RWPE1 (cell line): ENCODE measurements around the gene CNKSR3.

Experiments used
- CTCF ChIA-PET: fragments of 350-600 bp; sonication (Branson Sonifier 250); formaldehyde crosslinking; extraction: SDS; loops from one replicate; lab custom pipeline; 2021; lab: Yijun Ruan, JAX
- POLR2A ChIA-PET: fragments of 400-600 bp; formaldehyde crosslinking; extraction: SDS; loops from one replicate; lab custom pipeline; 2020; ENCODE audit warnings: antibody characterized with exemption; ENCODE audit not compliant: low non-redundant PET; lab: Yijun Ruan, JAX
- DNase-seq: peaks from one replicate; pipeline ENCODE4 v3.0.0; 2012; ENCODE audit warnings: low spot score
- H3K27ac ChIP-seq: fragments of 450-650 bp; 2 replicates; pipeline ENCODE4 v1.5.1; 2017
- CTCF ChIP-seq: fragments of 450-650 bp; conservative IDR thresholded peaks from 2 replicates; pipeline ENCODE4 v1.5.1; 2017; ENCODE audit warnings: low read depth, mild to moderate bottlenecking

Gene CNKSR3

GRCh38 chr6:154461348-154461747 is 49.1 kb downstream of the CNKSR3 start:
- no peak overlapping the region for H3K27ac ChIP-seq
- DNase-seq, result no peak
- CTCF ChIA-PET, result interaction anchor here (0.6 kb wide), 1 partner anchor 202 kb away, joined by 5 read pairs; no protein-coding TSS in a partner anchor
- TF ChIP-seq CTCF, result no peak
- POLR2A ChIA-PET, result no interaction called here

- no peak for DNase-seq
- no peak overlapping the region for H3K27ac ChIP-seq
- no peak for TF ChIP-seq CTCF
- ChIA-PET CTCF (interaction anchor here (0.6 kb wide), 1 partner anchor 48 kb away, joined by 3 read pairs; no protein-coding TSS in a partner anchor), POLR2A (no interaction called here)
Observed at GRCh38 chr6:154460306-154461071, 50.0 kb downstream of the CNKSR3 start.

- POLR2A ChIA-PET, result no interaction called here
- CTCF ChIA-PET, result interaction anchor here (0.6 kb wide), 1 partner anchor 182 kb away, joined by 4 read pairs; no protein-coding TSS in a partner anchor
- no peak overlapping the region for H3K27ac ChIP-seq
- DNase-seq, result no peak
- no peak for TF ChIP-seq CTCF
Observed at GRCh38 chr6:154459513-154459912, 51.0 kb downstream of the CNKSR3 start.

GRCh38 chr6:154458565-154459470 is 51.7 kb downstream of the CNKSR3 start:
- H3K27ac ChIP-seq, result no peak overlapping the region
- CTCF ChIA-PET, result interaction anchor here (0.6 to 1.1 kb wide), 4 partner anchors 172 to 1228 kb away, joined by 3 to 4 read pairs (median 4); no protein-coding TSS in a partner anchor
- no peak for TF ChIP-seq CTCF
- POLR2A ChIA-PET, result no interaction called here
- no peak for DNase-seq

- DNase-seq, result peak; percentile 20
- no peak for TF ChIP-seq CTCF
- ChIA-PET CTCF (interaction anchor here (0.7 to 1.1 kb wide), 2 partner anchors 171 to 1227 kb away, joined by 3 read pairs; no protein-coding TSS in a partner anchor), POLR2A (no interaction called here)
- H3K27ac ChIP-seq, result no peak overlapping the region
Observed at GRCh38 chr6:154457881-154458284, 52.6 kb downstream of the CNKSR3 start.
